A549 (cell line): ENCODE measurements around the gene FBXO15. TPM values are rescaled to one million over a fixed set of nuclear protein-coding genes. Genes with fewer than 3 reads are reported as not detected.

Source experiments
- ATAC-seq, 2 experiments: fragments of 200-7000 bp in 1 of 2; fragments of >200 bp in 1 of 2; cut with Nextera tagmentation in 1 of 2; cut with Tn5 transposase in 1 of 2; 3 replicates each; pipeline versions ENCODE4 v1.8.0 to v1.9.1; 2018 to 2020; ENCODE audit warnings: mild to moderate bottlenecking in 1 of 2, moderate library complexity in 1 of 2
- CTCF ChIA-PET: fragments of 300-600 bp; sonication (Branson Sonifier 250); formaldehyde crosslinking; extraction: SDS; loops from one replicate; lab custom pipeline; 2021; ENCODE audit warnings: antibody characterized with exemption, inconsistent platforms; lab: Yijun Ruan, JAX
- POLR2A ChIA-PET: fragments of 350-600 bp; formaldehyde crosslinking; extraction: SDS; loops from one replicate; lab custom pipeline; 2021; ENCODE audit warnings: antibody characterized with exemption, inconsistent platforms; lab: Yijun Ruan, JAX
- DNase-seq, 2 experiments: peaks; one replicate each; pipeline versions ENCODE4 v3.0.0 to v3.0.0-alpha.2; 2011 to 2016; ENCODE audit warnings: low read depth in 1 of 2, low spot score in 1 of 2
- FAIRE-seq: peaks from 2 replicates; lab custom pipeline; 2011; peaks lifted over from hg19 to GRCh38; lab: Jason Lieb, UNC
- H3K27ac ChIP-seq, 2 experiments: fragments of >200 bp; sonication (Bioruptor Twin); formaldehyde crosslinking; 3 replicates each; pipeline ENCODE4 v1.5.1; 2016 to 2017
- H3K4me1 ChIP-seq: fragments of >200 bp; sonication (Bioruptor Twin); formaldehyde crosslinking; 3 replicates; pipeline ENCODE4 v1.6.1; 2016
- H3K4me2 ChIP-seq: fragments of >200 bp; sonication (Bioruptor Twin); formaldehyde crosslinking; 3 replicates; pipeline ENCODE4 v1.6.1; 2016
- H3K4me3 ChIP-seq: fragments of >200 bp; sonication (Bioruptor Twin); formaldehyde crosslinking; 3 replicates; pipeline ENCODE4 v1.5.1; 2016
- H3K9me3 ChIP-seq: fragments of >200 bp; sonication (Bioruptor Twin); formaldehyde crosslinking; 3 replicates; pipeline ENCODE4 v1.6.1; 2016
- BCL3 ChIP-seq: fragments of >200 bp; sonication (Bioruptor Twin); formaldehyde crosslinking; IDR thresholded peaks from 3 replicates; pipeline ENCODE4 v1.6.1; 2016
- CBX8 ChIP-seq: fragments of 200-600 bp; sonication (generic); IDR thresholded peaks from 2 replicates; pipeline ENCODE4 v1.6.1; 2016
- CHD2 ChIP-seq: fragments of 150-350 bp; IDR thresholded peaks from 2 replicates; pipeline ENCODE4 v1.6.1; 2014; ENCODE audit warnings: low read length; ENCODE audit not compliant: partially characterized antibody
- CHD4 ChIP-seq: fragments of 200-600 bp; sonication (generic); IDR thresholded peaks from 2 replicates; pipeline ENCODE4 v1.6.1; 2016; ENCODE audit warnings: antibody characterized with exemption, mild to moderate bottlenecking, borderline replicate concordance
- E2F6 ChIP-seq: IDR thresholded peaks from 2 replicates; pipeline ENCODE4 v1.6.1; 2012; ENCODE audit warnings: low read depth, borderline replicate concordance
- ELK1 ChIP-seq: fragments of 150-350 bp; IDR thresholded peaks from 2 replicates; pipeline ENCODE4 v1.6.1; 2014; ENCODE audit warnings: low read depth, mild to moderate bottlenecking, low read length
- HMGXB4 ChIP-seq: fragments of 250-450 bp; sonication (Bioruptor Pico); IDR thresholded peaks from 2 replicates; pipeline ENCODE4 v1.5.0; 2021; ENCODE audit warnings: mild to moderate bottlenecking, moderate library complexity, borderline replicate concordance
- HOXB13 ChIP-seq: fragments of 250-450 bp; sonication (Bioruptor Pico); IDR thresholded peaks from 2 replicates; pipeline ENCODE4 v1.5.0; 2020; ENCODE audit warnings: low read depth, mild to moderate bottlenecking, moderate library complexity
- KDM5A ChIP-seq: fragments of 200-600 bp; sonication (generic); IDR thresholded peaks from 2 replicates; pipeline ENCODE4 v1.6.1; 2016; ENCODE audit warnings: antibody characterized with exemption, mild to moderate bottlenecking
- MAX ChIP-seq: IDR thresholded peaks from 2 replicates; pipeline ENCODE4 v1.6.1; 2012
- MAZ ChIP-seq: fragments of 150-350 bp; IDR thresholded peaks from 2 replicates; pipeline ENCODE4 v1.6.1; 2014; ENCODE audit warnings: antibody characterized with exemption, low read depth, low read length, borderline replicate concordance
- NR3C1 ChIP-seq: fragments of >200 bp; sonication (Bioruptor Twin); formaldehyde crosslinking; IDR thresholded peaks from 3 replicates; pipeline ENCODE4 v1.6.1; 2017
- POLR2AphosphoS2 ChIP-seq: conservative IDR thresholded peaks from 2 replicates; pipeline ENCODE4 v1.6.1; 2012; ENCODE audit warnings: low read length, improper control_type of control experiment, inconsistent platforms
- RARB ChIP-seq: fragments of 250-450 bp; sonication (Bioruptor Pico); IDR thresholded peaks from 2 replicates; pipeline ENCODE4 v1.8.0; 2021; ENCODE audit warnings: mild to moderate bottlenecking, moderate library complexity
- REST ChIP-seq: fragments of 200-600 bp; sonication (generic); IDR thresholded peaks from 2 replicates; pipeline ENCODE4 v1.6.1; 2016; ENCODE audit warnings: antibody characterized with exemption, mild to moderate bottlenecking, moderate library complexity
- SREBF2 ChIP-seq: fragments of 450-650 bp; IDR thresholded peaks from 2 replicates; pipeline ENCODE4 v1.6.1; 2014; ENCODE audit warnings: mild to moderate bottlenecking, moderate library complexity
- TFCP2L1 ChIP-seq: fragments of 250-450 bp; sonication (Bioruptor Pico); IDR thresholded peaks from 2 replicates; pipeline ENCODE4 v1.5.0; 2021; ENCODE audit warnings: mild to moderate bottlenecking
- USF2 ChIP-seq: fragments of 450-650 bp; IDR thresholded peaks from 2 replicates; pipeline ENCODE4 v1.6.1; 2014; ENCODE audit warnings: antibody characterized with exemption
- ZFP36 ChIP-seq: fragments of 450-650 bp; IDR thresholded peaks from 2 replicates; pipeline ENCODE4 v1.6.1; 2014; ENCODE audit warnings: borderline replicate concordance; ENCODE audit not compliant: partially characterized antibody
- WGBS: methylation state at CpG from one replicate; pipeline ENCODE4 v1.1.6; 2017; ENCODE audit errors: missing lambda C conversion rate; 5-methylcytosine and 5-hydroxymethylcytosine counted together
- polyA plus RNA-seq, 4 experiments: library from polyadenylated mRNA; depleted of rRNA in 3 of 4; stranded (reverse); fragments of >200 nt; fragmentation: RNase III in 1 of 4; extraction: RNeasy Plus Mini Kit Qiagen cat#74134 plus additional on column Dnase treatment in 1 of 4; gene quantifications; 2 replicates in 3 of 4; 3 replicates in 1 of 4; pipeline ENCODE4 v1.2.3, GENCODE V29; 2011 to 2017

Gene FBXO15
- polyA plus RNA-seq, 2 of the 4 experiments (the other 2 are of a cell fraction) = 1.3 to 2.3 TPM

GRCh38 chr18:74179623-74180199 lies 32.1 kb upstream of the FBXO15 start:
- POLR2A ChIA-PET = no interaction called here
- Histone ChIP-seq H3K9me3 (no peaks in the 10 kb centered on the region), H3K4me3 (no peak overlapping the region), H3K4me2 (no peak overlapping the region), H3K4me1 (no peaks in the 10 kb centered on the region), H3K27ac (no peak overlapping the region)
- FAIRE-seq (no peak), DNase-seq (no peak), ATAC-seq (no peak)
- TF ChIP-seq CBX8 (no peak), ELK1 (no peak), USF2 (no peak), HOXB13 (CRISPR knock-in tag) (no peak)
- CTCF ChIA-PET = interaction anchor here (0.6 kb wide), 1 partner anchor 10 kb away, joined by 3 read pairs; no protein-coding TSS in a partner anchor
- 46% methylated on average over 3 of the region's 10 CpGs for WGBS

- Histone ChIP-seq H3K4me3 (no peak overlapping the region), H3K4me2 (no peak overlapping the region), H3K4me1 (no peaks in the 10 kb centered on the region), H3K9me3 (no peaks in the 10 kb centered on the region), H3K27ac (no peak overlapping the region)
- WGBS = 58% methylated on average over 1 of the region's 1 CpG
- no peak for TF ChIP-seq MAZ
- no peak for TF ChIP-seq MAX
- no peak for TF ChIP-seq HMGXB4
- TF ChIP-seq BCL3 = no peak
- TF ChIP-seq NR3C1 = no peak
- no peak for TF ChIP-seq ZFP36
- TF ChIP-seq ELK1 = no peak
- no peak for TF ChIP-seq RARB
- no peak for TF ChIP-seq SREBF2
- TF ChIP-seq CHD2 = no peak
- no peak for TF ChIP-seq TFCP2L1 (CRISPR knock-in tag)
- TF ChIP-seq REST = no peak
- TF ChIP-seq E2F6 = no peak
- no peak for TF ChIP-seq CHD4
- TF ChIP-seq POLR2AphosphoS2 = no peak
- TF ChIP-seq KDM5A = no peak
- DNase-seq (no peak), FAIRE-seq (no peak), ATAC-seq (no peak)
- CTCF ChIA-PET = no interaction called here
- POLR2A ChIA-PET = no interaction called here
Measured at GRCh38 chr18:74178884-74179283, 31.2 kb upstream of the FBXO15 start.
